ENCODE results near the gene SNX19.

DNA sequence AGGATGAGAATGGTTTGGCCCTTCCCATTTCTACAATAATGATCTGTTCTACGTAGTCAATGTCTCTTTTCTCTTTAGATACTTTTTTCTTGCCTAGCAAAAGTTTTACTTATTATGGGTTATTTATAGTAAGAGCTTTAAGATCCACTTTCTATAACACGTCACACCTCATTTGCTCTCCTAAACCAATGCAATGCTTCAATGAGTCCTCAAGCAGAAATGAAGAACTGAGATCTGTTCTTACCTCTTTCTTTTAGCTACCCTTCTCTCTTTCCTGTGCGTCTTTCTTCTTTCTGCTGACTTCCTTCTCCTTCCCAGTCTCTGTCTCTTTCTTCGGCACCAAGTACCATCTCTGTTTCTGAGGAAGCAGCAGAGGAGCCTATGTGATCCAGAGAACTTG lies 61.8 kb downstream of the SNX19 start:
- no peak for TF ChIP-seq POLR2A (IDR thresholded peaks at IDR 0.05)
- TF ChIP-seq, protein P1, sequence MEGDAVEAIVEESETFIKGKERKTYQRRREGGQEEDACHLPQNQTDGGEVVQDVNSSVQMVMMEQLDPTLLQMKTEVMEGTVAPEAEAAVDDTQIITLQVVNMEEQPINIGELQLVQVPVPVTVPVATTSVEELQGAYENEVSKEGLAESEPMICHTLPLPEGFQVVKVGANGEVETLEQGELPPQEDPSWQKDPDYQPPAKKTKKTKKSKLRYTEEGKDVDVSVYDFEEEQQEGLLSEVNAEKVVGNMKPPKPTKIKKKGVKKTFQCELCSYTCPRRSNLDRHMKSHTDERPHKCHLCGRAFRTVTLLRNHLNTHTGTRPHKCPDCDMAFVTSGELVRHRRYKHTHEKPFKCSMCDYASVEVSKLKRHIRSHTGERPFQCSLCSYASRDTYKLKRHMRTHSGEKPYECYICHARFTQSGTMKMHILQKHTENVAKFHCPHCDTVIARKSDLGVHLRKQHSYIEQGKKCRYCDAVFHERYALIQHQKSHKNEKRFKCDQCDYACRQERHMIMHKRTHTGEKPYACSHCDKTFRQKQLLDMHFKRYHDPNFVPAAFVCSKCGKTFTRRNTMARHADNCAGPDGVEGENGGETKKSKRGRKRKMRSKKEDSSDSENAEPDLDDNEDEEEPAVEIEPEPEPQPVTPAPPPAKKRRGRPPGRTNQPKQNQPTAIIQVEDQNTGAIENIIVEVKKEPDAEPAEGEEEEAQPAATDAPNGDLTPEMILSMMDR (IDR thresholded peaks at IDR 0.05): no peak

Data from adrenal gland (tissue), 5 donors.